Measurements from ENCODE around the gene CCR9.

DNA sequence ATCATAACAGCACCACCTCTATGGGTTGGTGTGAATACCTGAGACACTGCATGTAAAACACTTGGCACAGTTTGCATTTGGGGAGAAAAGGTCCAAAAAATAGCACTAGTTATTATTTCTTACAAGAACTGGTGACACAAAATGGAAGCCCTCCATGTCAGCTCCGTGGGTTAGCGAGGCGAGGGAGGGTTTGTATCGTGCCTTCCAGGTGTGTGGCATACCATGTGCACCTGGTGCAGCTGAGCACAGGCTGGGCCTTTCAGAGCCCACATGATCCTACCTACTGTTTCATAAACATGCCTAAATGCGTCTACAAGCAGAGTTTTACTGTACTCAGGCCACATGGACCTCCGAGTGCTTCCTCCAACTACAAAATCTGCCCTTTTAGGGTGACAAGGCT lies 62.5 kb downstream of the CCR9 start:
- TF ChIP-seq, protein P1, sequence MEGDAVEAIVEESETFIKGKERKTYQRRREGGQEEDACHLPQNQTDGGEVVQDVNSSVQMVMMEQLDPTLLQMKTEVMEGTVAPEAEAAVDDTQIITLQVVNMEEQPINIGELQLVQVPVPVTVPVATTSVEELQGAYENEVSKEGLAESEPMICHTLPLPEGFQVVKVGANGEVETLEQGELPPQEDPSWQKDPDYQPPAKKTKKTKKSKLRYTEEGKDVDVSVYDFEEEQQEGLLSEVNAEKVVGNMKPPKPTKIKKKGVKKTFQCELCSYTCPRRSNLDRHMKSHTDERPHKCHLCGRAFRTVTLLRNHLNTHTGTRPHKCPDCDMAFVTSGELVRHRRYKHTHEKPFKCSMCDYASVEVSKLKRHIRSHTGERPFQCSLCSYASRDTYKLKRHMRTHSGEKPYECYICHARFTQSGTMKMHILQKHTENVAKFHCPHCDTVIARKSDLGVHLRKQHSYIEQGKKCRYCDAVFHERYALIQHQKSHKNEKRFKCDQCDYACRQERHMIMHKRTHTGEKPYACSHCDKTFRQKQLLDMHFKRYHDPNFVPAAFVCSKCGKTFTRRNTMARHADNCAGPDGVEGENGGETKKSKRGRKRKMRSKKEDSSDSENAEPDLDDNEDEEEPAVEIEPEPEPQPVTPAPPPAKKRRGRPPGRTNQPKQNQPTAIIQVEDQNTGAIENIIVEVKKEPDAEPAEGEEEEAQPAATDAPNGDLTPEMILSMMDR (IDR thresholded peaks at IDR 0.05): no peak
- no peak for TF ChIP-seq POLR2A (IDR thresholded peaks at IDR 0.05)
- no peak for TF ChIP-seq POLR2AphosphoS5 (IDR thresholded peaks at IDR 0.05)

All from breast epithelium (tissue), 3 donors.